OCI-LY1 (cell line): ENCODE measurements around the gene ACCS.

Experiments
- H2AFZ ChIP-seq: fragments of 200-600 bp; sonication (generic), shearing (Covaris generic); 2 replicates; pipeline ENCODE4 v1.6.0; 2014; ENCODE audit warnings: antibody characterized with exemption, mild to moderate bottlenecking, low read length
- H3F3A ChIP-seq: fragments of 200-600 bp; sonication (generic), shearing (Covaris generic); 2 replicates; pipeline ENCODE4 v1.6.0; 2014; ENCODE audit warnings: mild to moderate bottlenecking, antibody characterized with exemption, low read length, moderate library complexity; ENCODE audit not compliant: insufficient read depth
- H3K27ac ChIP-seq: fragments of 200-600 bp; sonication (generic); 2 replicates; pipeline ENCODE4 v1.5.1; 2014; ENCODE audit warnings: low read length, mixed run types, mild to moderate bottlenecking, low read depth; ENCODE audit not compliant: poor library complexity, severe bottlenecking
- H3K27me3 ChIP-seq: fragments of 200-600 bp; sonication (generic); 2 replicates; pipeline ENCODE4 v1.6.0; 2014; ENCODE audit warnings: antibody characterized with exemption, mild to moderate bottlenecking, low read length, moderate library complexity; ENCODE audit not compliant: insufficient read depth
- H3K36me3 ChIP-seq: fragments of 200-600 bp; sonication (generic); 2 replicates; pipeline ENCODE4 v1.6.1; 2014; ENCODE audit warnings: mild to moderate bottlenecking, antibody characterized with exemption, low read length, moderate library complexity, mixed read lengths; ENCODE audit not compliant: insufficient read depth
- H3K4me1 ChIP-seq: fragments of 200-600 bp; sonication (generic); 2 replicates; pipeline ENCODE4 v1.5.1; 2014; ENCODE audit warnings: mild to moderate bottlenecking, low read length, moderate library complexity; ENCODE audit not compliant: insufficient read depth, severe bottlenecking
- H3K4me2 ChIP-seq: fragments of 200-600 bp; sonication (generic), shearing (Covaris generic); 2 replicates; pipeline ENCODE4 v1.6.1; 2014; ENCODE audit warnings: low read length
- H3K4me3 ChIP-seq: fragments of 200-600 bp; sonication (generic); 2 replicates; pipeline ENCODE4 v1.5.1; 2014; ENCODE audit warnings: low read length, low read depth, mild to moderate bottlenecking, mixed read lengths; ENCODE audit not compliant: poor library complexity, severe bottlenecking
- H3K79me2 ChIP-seq: fragments of 200-600 bp; shearing (Covaris generic); 2 replicates; pipeline ENCODE4 v1.6.1; 2016; ENCODE audit warnings: mixed run types, low read length, mixed read lengths; ENCODE audit not compliant: insufficient read depth
- H3K9ac ChIP-seq: fragments of 200-600 bp; sonication (generic), shearing (Covaris generic); 2 replicates; pipeline ENCODE4 v1.6.1; 2014; ENCODE audit warnings: mild to moderate bottlenecking, low read length, mixed read lengths
- H3K9me2 ChIP-seq: fragments of 200-600 bp; sonication (generic), shearing (Covaris generic); 2 replicates; pipeline ENCODE4 v1.6.1; 2014; ENCODE audit warnings: low read depth, mild to moderate bottlenecking, low read length, mixed read lengths
- H3K9me3 ChIP-seq: fragments of 200-600 bp; shearing (Covaris generic); 2 replicates; pipeline ENCODE4 v1.6.1; 2014; ENCODE audit warnings: low read length, mixed read lengths
- H4K20me1 ChIP-seq: fragments of 200-600 bp; sonication (generic), shearing (Covaris generic); 2 replicates; pipeline ENCODE4 v1.6.0; 2016; ENCODE audit warnings: mild to moderate bottlenecking, low read length; ENCODE audit not compliant: insufficient read depth
- CTCF ChIP-seq: fragments of 200-600 bp; sonication (generic), shearing (Covaris generic); IDR thresholded peaks from 2 replicates; pipeline ENCODE4 v1.5.1; 2017; ENCODE audit warnings: mild to moderate bottlenecking, antibody characterized with exemption, low read length, moderate library complexity, mixed read lengths
- EZH2 ChIP-seq: fragments of 200-600 bp; sonication (generic), shearing (Covaris generic); IDR thresholded peaks from 2 replicates; pipeline ENCODE4 v1.8.0; 2017; ENCODE audit warnings: borderline replicate concordance, mixed run types, mild to moderate bottlenecking, antibody characterized with exemption, low read length, moderate library complexity, mixed read lengths

ACCS gene

GRCh38 chr11:44025727-44026126 is 40.3 kb upstream of the ACCS start:
- TF ChIP-seq CTCF (no peak), EZH2 (no peak)
- Histone ChIP-seq H3K4me1 (no peaks in the 10 kb centered on the region), H2AFZ (no peak overlapping the region), H3K27ac (no peak overlapping the region), H3K36me3 (no peaks in the 10 kb centered on the region), H3K27me3 (no peaks in the 10 kb centered on the region; the same call in 1 of the 2 replicates), H3K9ac (no peak overlapping the region), H3K4me3 (no peak overlapping the region), H3K79me2 (no peaks in the 10 kb centered on the region), H3F3A (no peaks in the 10 kb centered on the region), H4K20me1 (no peaks in the 10 kb centered on the region), H3K9me3 (no peaks in the 10 kb centered on the region), H3K4me2 (no peak overlapping the region), H3K9me2 (no peaks in the 10 kb centered on the region)

DNA sequence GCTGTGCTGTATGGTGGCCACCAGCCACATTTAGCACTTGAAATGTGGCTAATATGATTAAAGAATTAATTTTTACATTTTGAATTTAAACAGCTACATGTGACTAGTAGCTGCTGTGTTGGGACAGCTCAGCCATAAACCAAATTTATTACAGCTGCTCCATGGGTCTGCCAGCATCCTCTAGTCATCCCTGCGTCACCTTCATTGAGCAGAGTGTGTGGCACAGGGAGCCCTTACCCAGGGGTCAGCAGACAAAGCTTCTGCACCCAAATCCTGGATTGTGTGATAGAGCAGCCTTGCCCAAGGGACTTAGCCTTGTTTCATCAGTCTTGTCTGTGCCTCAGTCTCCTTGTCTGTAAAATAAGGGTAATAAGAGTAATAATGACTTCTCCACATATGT is 37.7 kb upstream of the ACCS start:
- no peaks in the 10 kb centered on the region for H3K79me2 ChIP-seq
- H4K20me1 ChIP-seq = no peaks in the 10 kb centered on the region
- H3K27ac ChIP-seq = no peak overlapping the region
- no peaks in the 10 kb centered on the region for H3F3A ChIP-seq
- H3K4me1 ChIP-seq = no peaks in the 10 kb centered on the region
- H3K4me3 ChIP-seq = no peak overlapping the region
- TF ChIP-seq CTCF (no peak), EZH2 (no peak)
- no peaks in the 10 kb centered on the region for H3K9me2 ChIP-seq
- no peaks in the 10 kb centered on the region for H3K9me3 ChIP-seq
- no peaks in the 10 kb centered on the region; the same call in 1 of the 2 replicates for H3K27me3 ChIP-seq
- no peak overlapping the region for H3K9ac ChIP-seq
- H2AFZ ChIP-seq = no peak overlapping the region
- no peaks in the 10 kb centered on the region for H3K36me3 ChIP-seq
- H3K4me2 ChIP-seq = no peak overlapping the region

GRCh38 chr11:44028816-44029506 is 37.1 kb upstream of the ACCS start:
- H3K9ac ChIP-seq = no peak overlapping the region
- H3K4me3 ChIP-seq = no peak overlapping the region
- H3K9me3 ChIP-seq = no peaks in the 10 kb centered on the region
- no peaks in the 10 kb centered on the region for H3K9me2 ChIP-seq
- H2AFZ ChIP-seq = no peak overlapping the region
- H3K4me1 ChIP-seq = no peaks in the 10 kb centered on the region
- no peaks in the 10 kb centered on the region for H3F3A ChIP-seq
- no peak for TF ChIP-seq EZH2
- no peak for TF ChIP-seq CTCF
- no peaks in the 10 kb centered on the region; the same call in 1 of the 2 replicates for H3K27me3 ChIP-seq
- H4K20me1 ChIP-seq = no peaks in the 10 kb centered on the region
- H3K36me3 ChIP-seq = no peaks in the 10 kb centered on the region
- no peak overlapping the region for H3K4me2 ChIP-seq
- no peaks in the 10 kb centered on the region for H3K79me2 ChIP-seq
- H3K27ac ChIP-seq = no peak overlapping the region
